Large intestine (tissue), 3 donors: ENCODE data around the gene PI4KA. TPM values are rescaled to one million over a fixed set of nuclear protein-coding genes. Genes with fewer than 3 reads are reported as not detected.
"Not testable (repeated sequence)": the region's sequence is repeated elsewhere in the genome, so short reads cannot be mapped to it uniquely, and the experiment has no call there.

Experiments
- DNase-seq, 2 donors: peaks; one replicate each; pipeline versions ENCODE4 v3.0.0 to v3.0.0-alpha.2; 2013
- H3K27ac ChIP-seq: one replicate; pipeline ENCODE4 v1.5.1; 2013; ENCODE audit warnings: low read length
- H3K27me3 ChIP-seq: 2 replicates; pipeline ENCODE4 v1.6.1; 2013; ENCODE audit warnings: low read length; ENCODE audit not compliant: control insufficient read depth, insufficient read depth
- H3K36me3 ChIP-seq: 2 replicates; pipeline ENCODE4 v1.6.1; 2013; ENCODE audit warnings: low read length; ENCODE audit not compliant: control insufficient read depth, insufficient read depth
- H3K4me1 ChIP-seq: one replicate; pipeline ENCODE4 v1.6.1; 2013; ENCODE audit warnings: low read length; ENCODE audit not compliant: control insufficient read depth, insufficient read depth
- H3K4me3 ChIP-seq: one replicate; pipeline ENCODE4 v1.5.1; 2013; ENCODE audit warnings: low read length
- H3K9me3 ChIP-seq: one replicate; pipeline ENCODE4 v1.6.1; 2013; ENCODE audit warnings: mild to moderate bottlenecking, low read depth, low read length, moderate library complexity; ENCODE audit not compliant: control insufficient read depth
- WGBS: methylation state at CpG from one replicate; pipeline ENCODE4 v1.1.5; 2013; ENCODE audit warnings: low lambda C conversion rate; ENCODE audit not compliant: insufficient coverage; 5-methylcytosine and 5-hydroxymethylcytosine counted together
- polyA plus RNA-seq: library from polyadenylated mRNA; unstranded; fragments of 120-200 nt; gene quantifications from one replicate; pipeline ENCODE4 v1.2.1, GENCODE V29; 2013

PI4KA gene
- polyA plus RNA-seq, 1 donor = 79.8 TPM

DNA sequence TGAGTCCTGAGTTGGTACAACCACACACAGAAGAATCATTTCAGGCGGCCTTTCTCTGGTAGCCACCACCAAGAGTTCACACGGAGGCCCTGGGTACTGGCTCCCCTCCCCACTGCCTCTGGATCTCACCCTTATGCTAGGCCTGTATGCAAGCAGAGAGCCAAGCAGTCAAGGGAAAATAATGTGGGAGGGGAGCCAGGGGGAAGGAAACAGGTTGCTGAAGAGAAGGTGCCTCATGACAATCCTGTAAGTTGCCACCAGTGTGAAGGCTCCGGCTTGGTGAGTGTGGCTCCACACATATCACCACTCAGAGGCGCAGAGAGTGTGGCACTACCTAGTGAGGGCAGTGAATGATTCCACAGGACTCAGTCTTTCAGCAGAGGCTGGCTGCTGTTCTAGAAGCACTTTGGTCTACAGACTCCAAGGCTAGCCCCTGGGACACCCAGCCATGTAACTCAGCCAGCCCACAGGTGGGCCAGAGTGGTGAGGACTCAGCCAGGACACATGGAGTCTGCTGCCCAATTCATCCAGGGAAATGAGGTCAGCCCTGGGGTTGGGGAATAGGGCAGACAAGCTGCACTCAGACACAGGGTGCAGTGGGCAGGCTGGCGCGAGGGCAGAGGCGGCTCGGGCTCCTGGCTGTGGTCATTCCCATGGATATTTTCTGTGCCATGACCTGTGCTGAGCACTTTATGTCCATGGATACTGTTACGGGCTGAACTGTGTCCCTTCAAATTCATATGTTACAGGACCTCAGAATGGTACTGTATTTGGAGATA, 133.7 kb downstream of the PI4KA start:
- Histone ChIP-seq H3K4me3 (no peak overlapping the region), H3K9me3 (no peaks in the 10 kb centered on the region), H3K27ac (no peak overlapping the region), H3K36me3 (peaks cover 58% of the 10 kb centered on the region), H3K4me1 (no peaks in the 10 kb centered on the region), H3K27me3 (no peaks in the 10 kb centered on the region)
- no CpG with 5 or more reads among the region's 9 CpGs for WGBS
- no peak for DNase-seq

DNA sequence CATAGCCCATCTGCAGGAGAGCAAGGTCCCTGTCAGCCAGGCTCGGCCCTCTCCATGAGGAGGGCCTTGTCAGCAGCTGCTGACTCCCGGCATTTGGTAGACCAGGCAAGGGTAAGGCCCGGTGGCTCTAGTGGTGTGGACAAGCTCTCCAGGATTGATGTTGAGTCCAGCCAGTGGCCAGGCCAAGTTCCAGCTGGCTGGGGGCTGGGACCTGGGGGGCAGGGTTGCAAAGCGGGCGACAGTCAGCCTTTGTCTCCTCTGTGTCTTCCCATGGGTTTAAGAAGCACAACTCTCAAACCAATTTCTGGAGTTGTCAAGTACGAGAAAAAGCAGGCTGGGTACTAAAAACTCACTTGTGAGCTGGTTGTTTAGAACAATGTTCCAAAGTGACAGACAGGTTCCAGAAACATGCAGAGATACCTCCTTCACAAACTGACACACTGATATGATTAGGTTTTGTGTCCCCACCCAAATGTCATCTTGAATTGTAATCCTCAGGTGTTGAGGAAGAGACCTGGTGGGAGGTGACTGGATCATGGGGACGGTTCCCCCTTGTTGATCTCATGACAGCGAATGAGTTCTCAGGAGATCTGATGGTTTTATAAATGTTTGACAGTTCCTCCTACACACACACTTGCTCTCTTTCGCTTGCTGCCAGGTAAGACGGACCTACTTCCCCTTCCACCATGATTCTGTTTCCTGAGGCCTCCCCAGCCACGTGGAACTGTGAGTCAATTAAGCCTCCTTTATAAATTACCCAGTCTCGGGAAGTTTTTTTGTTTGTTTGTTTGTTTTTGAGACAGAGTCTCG, 137.0 kb downstream of the PI4KA start:
- Histone ChIP-seq H3K36me3 (peaks cover 30% of the 10 kb centered on the region), H3K27ac (no peak overlapping the region), H3K27me3 (no peaks in the 10 kb centered on the region), H3K4me1 (no peaks in the 10 kb centered on the region), H3K9me3 (no peaks in the 10 kb centered on the region), H3K4me3 (no peak overlapping the region)
- 92% methylated on average over 2 of the region's 13 CpGs for WGBS
- no peak for DNase-seq

DNA sequence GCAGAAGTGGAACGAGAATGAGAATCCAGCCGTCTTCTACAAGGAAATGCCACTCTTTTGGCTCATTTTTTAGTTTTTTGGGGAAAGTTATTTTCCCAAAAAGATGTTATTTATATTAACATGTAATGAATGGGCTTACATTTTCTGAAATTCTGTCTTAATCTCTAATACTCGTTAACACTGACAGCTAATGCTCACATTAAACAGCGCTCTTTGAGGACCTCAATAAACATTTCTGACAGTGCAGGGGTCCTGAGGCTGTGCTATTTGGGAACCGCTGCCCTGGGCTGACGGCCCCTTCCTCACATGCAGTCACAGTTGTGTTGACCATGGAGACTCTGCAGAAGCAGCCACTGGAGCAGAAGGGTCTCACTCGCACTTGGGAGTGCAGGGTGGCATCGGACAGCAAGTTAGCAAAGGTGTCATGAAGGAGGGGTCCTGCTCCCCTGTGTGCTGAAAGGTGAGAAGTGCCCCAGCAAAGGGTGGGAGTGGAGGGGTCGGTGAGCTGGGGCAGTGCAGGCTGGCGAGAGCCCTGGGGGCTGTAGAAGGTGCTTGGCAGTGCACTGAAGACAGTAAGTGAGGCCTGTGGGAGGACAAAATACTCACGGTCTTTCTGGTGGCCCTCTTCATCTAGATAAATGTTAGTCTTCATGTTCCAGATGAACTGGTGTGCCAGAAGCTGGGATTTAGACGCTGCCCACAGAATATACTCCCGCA, 137.8 kb downstream of the PI4KA start:
- no peak for DNase-seq
- WGBS = 60% methylated on average over 2 of the region's 13 CpGs
- Histone ChIP-seq H3K27ac (no peak overlapping the region), H3K4me3 (no peak overlapping the region), H3K4me1 (no peaks in the 10 kb centered on the region), H3K27me3 (no peaks in the 10 kb centered on the region), H3K36me3 (peaks cover 22% of the 10 kb centered on the region), H3K9me3 (no peaks in the 10 kb centered on the region)

- H3K36me3 ChIP-seq = peaks cover 13% of the 10 kb centered on the region
- not testable (repeated sequence) for H3K4me3 ChIP-seq, H3K9me3 ChIP-seq, DNase-seq, H3K27ac ChIP-seq, H3K27me3 ChIP-seq, H3K4me1 ChIP-seq
- no CpG with 5 or more reads among the region's 13 CpGs for WGBS
Measured at GRCh38 chr22:20718727-20719126, 139.9 kb downstream of the PI4KA start.

- not testable (repeated sequence) for H3K4me1 ChIP-seq, H3K27ac ChIP-seq, H3K9me3 ChIP-seq, H3K27me3 ChIP-seq, DNase-seq, H3K4me3 ChIP-seq
- peaks cover 15% of the 10 kb centered on the region for H3K36me3 ChIP-seq
- no CpG with 5 or more reads among the region's 7 CpGs for WGBS
Measured at GRCh38 chr22:20717981-20718380, 140.6 kb downstream of the PI4KA start.

- no CpG with 5 or more reads among the region's 17 CpGs for WGBS
- H3K27ac ChIP-seq, DNase-seq, H3K4me3 ChIP-seq, H3K27me3 ChIP-seq, H3K9me3 ChIP-seq, H3K4me1 ChIP-seq: not testable (repeated sequence)
- peaks cover 15% of the 10 kb centered on the region for H3K36me3 ChIP-seq
Measured at GRCh38 chr22:20717213-20717866, 141.3 kb downstream of the PI4KA start.

DNA sequence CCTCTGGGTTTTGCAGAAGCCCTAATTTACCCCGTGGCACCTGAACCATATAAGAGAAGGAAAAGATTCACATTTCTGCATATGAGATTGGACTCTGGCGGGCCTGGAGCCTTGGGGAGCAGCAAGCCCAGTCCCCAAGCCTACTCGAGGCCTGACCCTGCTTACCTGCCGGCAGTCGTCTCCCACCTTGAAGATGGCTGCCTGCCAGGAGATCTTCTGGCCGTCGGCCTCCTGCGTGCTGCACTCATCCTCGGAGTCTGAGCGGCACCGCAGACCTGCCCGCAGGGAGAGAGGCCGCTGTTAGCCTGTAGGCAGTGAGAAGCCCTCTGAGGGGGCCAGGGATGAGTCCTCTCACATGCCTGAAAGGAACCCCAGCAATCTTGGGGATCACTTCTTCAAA, 145.5 kb downstream of the PI4KA start:
- H3K4me3 ChIP-seq, H3K9me3 ChIP-seq, H3K27ac ChIP-seq, H3K27me3 ChIP-seq, H3K4me1 ChIP-seq, DNase-seq: not testable (repeated sequence)
- H3K36me3 ChIP-seq = peaks cover 11% of the 10 kb centered on the region
- no CpG with 5 or more reads among the region's 13 CpGs for WGBS

DNA sequence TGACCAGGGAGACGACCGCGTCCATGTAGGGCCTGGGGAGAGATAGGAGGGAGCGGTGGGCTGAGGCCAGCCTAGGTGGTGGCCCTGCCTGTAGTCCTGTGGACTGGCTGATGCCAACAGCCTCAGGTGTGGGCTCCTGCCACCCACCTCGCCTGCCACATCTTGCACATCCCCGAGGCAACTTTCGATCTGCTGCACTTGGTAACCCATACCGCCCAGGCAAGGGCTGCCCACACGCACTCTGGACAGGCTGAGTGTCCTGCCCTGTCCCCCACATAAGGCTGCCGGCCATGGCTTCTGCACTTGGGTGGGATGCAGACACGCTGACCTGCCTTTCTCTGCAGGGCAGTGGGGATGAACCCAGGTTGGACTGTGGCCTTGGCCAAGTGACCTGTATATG, 148.6 kb downstream of the PI4KA start:
- H3K9me3 ChIP-seq, H3K4me3 ChIP-seq, H3K27me3 ChIP-seq, DNase-seq, H3K27ac ChIP-seq, H3K4me1 ChIP-seq: not testable (repeated sequence)
- peaks cover 12% of the 10 kb centered on the region for H3K36me3 ChIP-seq
- no CpG with 5 or more reads among the region's 11 CpGs for whole genome bisulfite sequencing

- WGBS = no CpG with 5 or more reads among the region's 11 CpGs
- not testable (repeated sequence) for H3K4me3 ChIP-seq, DNase-seq, H3K9me3 ChIP-seq, H3K4me1 ChIP-seq, H3K27me3 ChIP-seq, H3K36me3 ChIP-seq, H3K27ac ChIP-seq
Measured at GRCh38 chr22:20707549-20708118, 151.0 kb downstream of the PI4KA start.
